Measurements from ENCODE around the gene SGTA. TPM values are rescaled to one million over a fixed set of nuclear protein-coding genes. Genes with fewer than 3 reads are reported as not detected.

Gene SGTA
- total and polyA plus RNA-seq, 2 experiments from 2014 or later: 71.6 to 102 TPM

- Histone ChIP-seq H3K4me1 (ENCODE audit: insufficient read depth) (peaks cover 9% of the 10 kb centered on the region), H2AFZ (no peak overlapping the region), H3K27me3 (ENCODE audit: insufficient read depth) (no peaks in the 10 kb centered on the region), H3K9me2 (ENCODE audit: insufficient read depth) (no peaks in the 10 kb centered on the region), H4K20me1 (replicated peaks; ENCODE audit: insufficient read depth) (peaks cover 74% of the 10 kb centered on the region), H3K4me3 (no peak overlapping the region), H3F3A (replicated peaks; ENCODE audit: low read depth) (no peaks in the 10 kb centered on the region), H3K27ac (ENCODE audit: low read depth) (no peak overlapping the region), H3K4me2 (no peak overlapping the region), H3K36me3 (ENCODE audit: insufficient read depth) (no peaks in the 10 kb centered on the region), H3K79me2 (replicated peaks; ENCODE audit: insufficient read depth) (peaks cover 88% of the 10 kb centered on the region)
- no peak for TF ChIP-seq REST (IDR thresholded peaks at IDR 0.05; ENCODE audit: unreplicated experiment)
- no peak for TF ChIP-seq EZH2phosphoT487 (IDR thresholded peaks at IDR 0.05; ENCODE audit: unreplicated experiment)
- no peak for TF ChIP-seq CTCF (conservative IDR thresholded peaks at IDR 0.05; ENCODE audit: low read depth in 2 of 2)
- no peak for TF ChIP-seq ZNF114 (CRISPR knock-in tag; IDR thresholded peaks at IDR 0.05)
- no peak for TF ChIP-seq EZH2 (IDR thresholded peaks at IDR 0.05; ENCODE audit: low read depth, unreplicated experiment)
- no peak for TF ChIP-seq STAT1 (IDR thresholded peaks at IDR 0.05; ENCODE audit: unreplicated experiment)
- TF ChIP-seq ZNF331 (CRISPR knock-in tag; IDR thresholded peaks at IDR 0.05; ENCODE audit: low read depth): no peak
- TF ChIP-seq CREB1 (CRISPR knock-in tag; IDR thresholded peaks at IDR 0.05; ENCODE audit: low read depth): no peak
- no peak for TF ChIP-seq ZNF462 (CRISPR knock-in tag; IDR thresholded peaks at IDR 0.05)
- TF ChIP-seq NANOG (IDR thresholded peaks at IDR 0.05; ENCODE audit: borderline replicate concordance): no peak
- TF ChIP-seq POLR2AphosphoS5 (IDR thresholded peaks at IDR 0.05; ENCODE audit: low read depth): no peak
- TF ChIP-seq JUNB (IDR thresholded peaks at IDR 0.05; ENCODE audit: unreplicated experiment): no peak
- TF ChIP-seq ETS1 (IDR thresholded peaks at IDR 0.05): no peak
- peaks cover 4% of the 10 kb centered on the region; the same call in 1 of the 3 replicates for H3K9me3 Mint-ChIP-seq
- ATAC-seq: no peak
- H3K27ac Mint-ChIP-seq: no peak overlapping the region
- peaks cover 14% of the 10 kb centered on the region for H3K4me1 Mint-ChIP-seq
- peaks cover 30% of the 10 kb centered on the region for H3K36me3 Mint-ChIP-seq (ENCODE audit: low read depth)
- peaks cover 4% of the 10 kb centered on the region for H3K27me3 Mint-ChIP-seq (ENCODE audit: insufficient read depth, low read depth, poor library complexity)
- H3K4me3 Mint-ChIP-seq: no peak overlapping the region
- no peak for DNase-seq (ENCODE audit: low spot score)
Measured at GRCh38 chr19:2779121-2779740, 3.8 kb downstream of the SGTA start.
